Measurements from ENCODE around the gene MYBPC2. TPM values are rescaled to one million over a fixed set of nuclear protein-coding genes. Genes with fewer than 3 reads are reported as not detected.

Gene MYBPC2
- total and polyA plus RNA-seq, 2 of the 4 experiments (the other 2 are of a cell fraction) = not detected

- ATAC-seq (ENCODE audit: low read depth) = no peak
- intact Hi-C loops (cut with micrococcal nuclease) = no loop called here
These were observed 32.3 kb downstream of the MYBPC2 start for GRCh38 chr19:50465000-50465399.

More at GRCh38 chr19:50465000-50465399, 32.3 kb downstream of the MYBPC2 start:
- CTCF ChIA-PET = interaction anchor here (0.6 kb wide), 1 partner anchor 99 kb away, joined by 7 read pairs; no protein-coding TSS in a partner anchor
- no peaks in the 10 kb centered on the region for H3K79me1 ChIP-seq (ENCODE audit: low read depth in 1 of 2, low read length in 2 of 2)
- H3K4me2 ChIP-seq (ENCODE audit: low read depth, low read length) = no peak overlapping the region
- H3K14ac ChIP-seq (replicated peaks; ENCODE audit: low read depth, low read length) = no peak overlapping the region
- TF ChIP-seq NFE2L2 (IDR thresholded peaks at IDR 0.05; ENCODE audit: low read depth, low read length) (no peak), POLR2A (IDR thresholded peaks at IDR 0.05; ENCODE audit: low read depth, low read length) (no peak), RFX5 (IDR thresholded peaks at IDR 0.05; ENCODE audit: low read depth, low read length) (no peak), CHD1 (IDR thresholded peaks at IDR 0.05; ENCODE audit: low read depth, low read length) (no peak), CTCF (conservative IDR thresholded peaks at IDR 0.05; ENCODE audit: low read depth, low read length) (no peak), CEBPB (IDR thresholded peaks at IDR 0.05; ENCODE audit: low read depth, low read length) (no peak), ELK1 (IDR thresholded peaks at IDR 0.05; ENCODE audit: borderline replicate concordance, low read depth, low read length) (no peak), RAD21 (IDR thresholded peaks at IDR 0.05; ENCODE audit: low read length) (no peak)
- H3K18ac ChIP-seq (ENCODE audit: low read depth, low read length) = no peak overlapping the region
- no peaks in the 10 kb centered on the region for H3K36me3 ChIP-seq (ENCODE audit: control insufficient read depth, insufficient read depth, low read length)
- no peak overlapping the region for H4K5ac ChIP-seq (ENCODE audit: low read depth, low read length)
- no peak overlapping the region for H3K9ac ChIP-seq (ENCODE audit: low read depth, low read length)
- no peak overlapping the region for H2AK9ac ChIP-seq (replicated peaks; ENCODE audit: low read depth, low read length, poor library complexity)
- dilution Hi-C loops (cut with HindIII; ENCODE audit: low sequenced_read_pairs, unreplicated experiment) = no loop called here
- H3K56ac ChIP-seq (ENCODE audit: extremely low read depth, insufficient read depth, low read length) = no peak overlapping the region
- H3K27me3 ChIP-seq (ENCODE audit: control insufficient read depth, insufficient read depth, low read length) = peaks cover 2% of the 10 kb centered on the region; the same call in 1 of the 2 replicates
- H3K9me3 ChIP-seq (ENCODE audit: control insufficient read depth, insufficient read depth, low read length) = no peaks in the 10 kb centered on the region
- no peak overlapping the region for H2AFZ ChIP-seq (replicated peaks; ENCODE audit: low read length, poor library complexity)
- H2AK5ac ChIP-seq (ENCODE audit: low read depth, low read length) = no peak overlapping the region
- H3K27ac ChIP-seq (ENCODE audit: insufficient read depth, low read length) = no peak overlapping the region
- no peak overlapping the region for H2BK120ac ChIP-seq (ENCODE audit: low read depth, low read length)
- no peaks in the 10 kb centered on the region for H4K20me1 ChIP-seq (ENCODE audit: insufficient read depth, low read length)
- H3K4me3 ChIP-seq (ENCODE audit: insufficient read depth, low read depth, low read length) = no peak overlapping the region
- no peak overlapping the region for H3K4ac ChIP-seq (ENCODE audit: low read depth, low read length)
- 91% methylated on average over 4 of the region's 13 CpGs; no CpG with 5 or more reads in 1 of the 2 experiments for WGBS, 2 experiments (ENCODE audit: extremely low coverage in 2 of 2, insufficient read length in 1 of 2)
- in situ Hi-C loops (cut with MboI; ENCODE audit: low sequenced_read_pairs) = loop anchor here (5.0 kb wide), 1 partner anchor 98 kb away; the partner anchor contains the start of gene NAPSA
- H3K23ac ChIP-seq (ENCODE audit: low read depth, low read length) = no peak overlapping the region
- no peak overlapping the region for H4K8ac ChIP-seq (ENCODE audit: low read depth in 2 of 2, low read length in 2 of 2)
- no peak overlapping the region for H2BK5ac ChIP-seq (ENCODE audit: low read depth, low read length, poor library complexity, severe bottlenecking)
- H2BK15ac ChIP-seq (ENCODE audit: low read depth, low read length) = no peak overlapping the region
- H3K4me1 ChIP-seq (ENCODE audit: control insufficient read depth, insufficient read depth, low read length) = no peaks in the 10 kb centered on the region
- BruUV-seq (replicated peaks) = no TSS peak
- no peaks in the 10 kb centered on the region for H3K9me1 ChIP-seq (ENCODE audit: insufficient read depth, low read length)
- H4K91ac ChIP-seq (ENCODE audit: insufficient read depth, low read depth, low read length) = no peak overlapping the region
- POLR2A ChIA-PET (ENCODE audit: unreplicated experiment) = no interaction called here
- DNase-seq = no peak
- no peak overlapping the region for H2BK20ac ChIP-seq (ENCODE audit: low read depth, low read length)
